H1 (cell line): ENCODE data around the gene CSAD. TPM values are rescaled to one million over a fixed set of nuclear protein-coding genes. Genes with fewer than 3 reads are reported as not detected.

ENCODE experiments used
- CHD2 ChIP-seq: IDR thresholded peaks from 2 replicates; pipeline ENCODE4 v1.6.1; 2012; ENCODE audit warnings: low read length, improper control_type of control experiment
- PHF8 ChIP-seq: fragments of 200-600 bp; sonication (generic); conservative IDR thresholded peaks from 2 replicates; pipeline ENCODE4 v1.7.1; 2012; ENCODE audit warnings: low read depth, mild to moderate bottlenecking, inconsistent platforms, low read length, moderate library complexity
- POLR2A ChIP-seq, 2 experiments: IDR thresholded peaks; 1 replicate in 1 of 2; 2 replicates in 1 of 2; pipeline ENCODE4 v1.6.1; 2011; ENCODE audit warnings: low read depth in 2 of 2, low read length in 2 of 2, mild to moderate bottlenecking in 2 of 2; ENCODE audit errors: control extremely low read depth in 1 of 2
- polyA plus RNA-seq, 7 experiments: library from polyadenylated mRNA; depleted of rRNA in 3 of 7; stranded (reverse) in 5 of 7; unstranded in 2 of 7; fragments of >200 nt in 5 of 7; fragments of 200-250 nt in 2 of 7; gene quantifications; 1 replicate in 5 of 7; 2 replicates in 1 of 7; 4 replicates in 1 of 7; pipeline versions ENCODE4 v1.2.1 to v1.2.3, GENCODE V29; 2011 to 2013; ENCODE audit warnings: missing spikeins in 2 of 7, mixed read lengths in 2 of 7
- total RNA-seq: library from RNA; stranded (reverse); fragmentation: NEBNext Ultra II Directional; extraction: Animal tissue kit (Norgen Biotek cat#: 25700); gene quantifications from 2 replicates; pipeline ENCODE4 v1.2.1, GENCODE V29; 2021
- TF ChIP-seq, protein P1 (sequence below): IDR thresholded peaks from 2 replicates; pipeline ENCODE4 v1.6.1; 2012; ENCODE audit warnings: inconsistent platforms

Gene CSAD
- total and polyA plus RNA-seq, 2 of the 8 experiments (the other 6 are each of a cell fraction or from before 2014, with no cell fraction given), result 8.8 to 11.3 TPM

DNA sequence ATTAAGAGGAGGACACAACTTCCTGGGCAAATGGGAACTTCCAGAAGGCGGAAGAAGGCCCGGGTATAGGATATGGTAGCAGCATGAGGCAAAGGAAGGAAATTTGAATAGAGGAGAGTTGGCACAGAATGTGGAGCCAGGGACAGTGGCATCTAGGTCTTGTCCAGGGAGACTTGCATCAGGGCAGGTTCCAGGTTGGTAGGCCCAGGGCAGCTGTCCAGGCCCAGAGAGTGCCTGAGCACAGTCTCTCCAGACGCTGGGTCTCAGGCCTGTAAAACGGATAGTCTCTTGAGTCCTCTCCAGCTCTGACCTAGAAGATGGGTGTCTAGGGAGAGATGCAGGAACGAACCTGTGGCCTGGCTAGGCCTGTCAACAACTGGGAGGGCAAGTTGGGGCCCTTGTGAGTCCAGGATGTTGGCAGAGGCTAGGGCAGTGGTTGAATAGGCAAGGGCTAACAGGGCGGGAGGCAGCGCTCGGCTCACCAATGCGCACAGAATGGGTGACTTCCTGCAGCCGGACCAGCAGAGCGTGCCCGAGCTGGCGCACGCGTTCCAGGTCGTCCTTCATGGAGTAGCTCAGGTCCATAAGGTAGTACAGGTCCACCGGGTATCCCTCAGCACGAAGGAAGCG lies 16.4 kb upstream of the CSAD start (continued):
- no peak for TF ChIP-seq CHD2
- TF ChIP-seq, protein P1, sequence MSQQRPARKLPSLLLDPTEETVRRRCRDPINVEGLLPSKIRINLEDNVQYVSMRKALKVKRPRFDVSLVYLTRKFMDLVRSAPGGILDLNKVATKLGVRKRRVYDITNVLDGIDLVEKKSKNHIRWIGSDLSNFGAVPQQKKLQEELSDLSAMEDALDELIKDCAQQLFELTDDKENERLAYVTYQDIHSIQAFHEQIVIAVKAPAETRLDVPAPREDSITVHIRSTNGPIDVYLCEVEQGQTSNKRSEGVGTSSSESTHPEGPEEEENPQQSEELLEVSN, result no peak
- no peak for TF ChIP-seq POLR2A (IDR thresholded peaks at IDR 0.05; ENCODE audit: control extremely low read depth in 1 of 2, low read depth in 2 of 2, low read length in 2 of 2)
- no peak for TF ChIP-seq PHF8
